Gastroesophageal sphincter (tissue), 4 donors: ENCODE results near the gene TPT1. TPM values are rescaled to one million over a fixed set of nuclear protein-coding genes. Genes with fewer than 3 reads are reported as not detected.
A peak's percentile ranks its signal among the peaks of the same experiment; 100 is the strongest.

ENCODE experiments used
- ATAC-seq: fragments of 150-250 bp; one replicate; pipeline ENCODE4 v1.9.1; 2016; ENCODE audit warnings: mild to moderate bottlenecking, moderate library complexity
- H3K27ac ChIP-seq, 4 donors: fragments of 200-600 bp; sonication (generic) in 3 of 4; 1 replicate in 3 of 4; 2 replicates in 1 of 4; pipeline ENCODE4 v1.5.1; 2016 to 2019
- H3K27me3 ChIP-seq: fragments of 200-600 bp; sonication (generic); one replicate; pipeline ENCODE4 v1.5.1; 2019
- H3K36me3 ChIP-seq, 2 donors: fragments of 200-600 bp; sonication (generic); one replicate each; pipeline ENCODE4 v1.5.1; 2019; ENCODE audit warnings: control low read depth in 1 of 2
- H3K4me1 ChIP-seq, 3 donors: fragments of 200-600 bp; sonication (generic); 1 replicate in 2 of 3; 2 replicates in 1 of 3; pipeline ENCODE4 v1.5.1; 2016 to 2019; ENCODE audit warnings: control low read depth in 2 of 3
- H3K4me3 ChIP-seq, 2 donors: fragments of 200-600 bp; sonication (generic); one replicate each; pipeline ENCODE4 v1.5.1; 2019; ENCODE audit warnings: mild to moderate bottlenecking in 1 of 2, moderate library complexity in 1 of 2
- H3K9me3 ChIP-seq, 3 donors: fragments of 200-600 bp; sonication (generic); one replicate each; pipeline ENCODE4 v1.5.1; 2017 to 2019; ENCODE audit warnings: control low read depth in 2 of 3
- EP300 ChIP-seq: sonication (generic); formaldehyde crosslinking; IDR thresholded peaks from one replicate; pipeline ENCODE4 v1.6.1; 2017; ENCODE audit warnings: antibody characterized with exemption, mild to moderate bottlenecking
- POLR2A ChIP-seq, 2 donors: fragments of 450-650 bp; IDR thresholded peaks; one replicate each; pipeline ENCODE4 v1.6.1; 2017; ENCODE audit warnings: antibody characterized with exemption in 2 of 2, mild to moderate bottlenecking in 2 of 2, moderate library complexity in 1 of 2
- POLR2AphosphoS5 ChIP-seq: sonication (generic); formaldehyde crosslinking; IDR thresholded peaks from one replicate; pipeline ENCODE4 v1.6.1; 2017; ENCODE audit warnings: antibody characterized with exemption
- WGBS, 2 donors: methylation state at CpG; one replicate each; pipeline ENCODE4 v1.1.5; 2018; ENCODE audit warnings: low coverage in 1 of 2; 5-methylcytosine and 5-hydroxymethylcytosine counted together
- total RNA-seq, 4 donors: library from RNA; depleted of rRNA; stranded (reverse); fragments of >200 nt; gene quantifications; one replicate each; pipeline ENCODE4 v1.1.0, GENCODE V29; 2016
- TF ChIP-seq, protein P1 (sequence below), 4 experiments: fragments of 200-600 bp in 2 of 4; fragments of 450-650 bp in 2 of 4; sonication (generic) in 1 of 4; IDR thresholded peaks; one replicate each; pipeline ENCODE4 v1.5.1; 2017 to 2019; ENCODE audit warnings: antibody characterized with exemption in 4 of 4, mild to moderate bottlenecking in 2 of 4, moderate library complexity in 2 of 4

Gene TPT1
- total RNA-seq, 4 donors from 2014 or later: 1,925 to 3,753 (median 2,929) TPM

GRCh38 chr13:45316338-45316737, 24.6 kb downstream of the TPT1 start:
- Histone ChIP-seq H3K36me3 (no peaks in the 10 kb centered on the region), H3K27ac (no peak overlapping the region), H3K4me1 (peaks cover 0 to 7% (median 3%) of the 10 kb centered on the region in 3 donors), H3K4me3 (no peak overlapping the region), H3K9me3 (no peaks in the 10 kb centered on the region), H3K27me3 (no peaks in the 10 kb centered on the region)
- 28 to 41% methylated on average over 5 to 6 of the region's 6 CpGs for WGBS, 2 donors
- ATAC-seq: no peak
- TF ChIP-seq POLR2AphosphoS5 (no peak), POLR2A (IDR thresholded peaks at IDR 0.05) (no peak), EP300 (no peak)
- TF ChIP-seq, protein P1, sequence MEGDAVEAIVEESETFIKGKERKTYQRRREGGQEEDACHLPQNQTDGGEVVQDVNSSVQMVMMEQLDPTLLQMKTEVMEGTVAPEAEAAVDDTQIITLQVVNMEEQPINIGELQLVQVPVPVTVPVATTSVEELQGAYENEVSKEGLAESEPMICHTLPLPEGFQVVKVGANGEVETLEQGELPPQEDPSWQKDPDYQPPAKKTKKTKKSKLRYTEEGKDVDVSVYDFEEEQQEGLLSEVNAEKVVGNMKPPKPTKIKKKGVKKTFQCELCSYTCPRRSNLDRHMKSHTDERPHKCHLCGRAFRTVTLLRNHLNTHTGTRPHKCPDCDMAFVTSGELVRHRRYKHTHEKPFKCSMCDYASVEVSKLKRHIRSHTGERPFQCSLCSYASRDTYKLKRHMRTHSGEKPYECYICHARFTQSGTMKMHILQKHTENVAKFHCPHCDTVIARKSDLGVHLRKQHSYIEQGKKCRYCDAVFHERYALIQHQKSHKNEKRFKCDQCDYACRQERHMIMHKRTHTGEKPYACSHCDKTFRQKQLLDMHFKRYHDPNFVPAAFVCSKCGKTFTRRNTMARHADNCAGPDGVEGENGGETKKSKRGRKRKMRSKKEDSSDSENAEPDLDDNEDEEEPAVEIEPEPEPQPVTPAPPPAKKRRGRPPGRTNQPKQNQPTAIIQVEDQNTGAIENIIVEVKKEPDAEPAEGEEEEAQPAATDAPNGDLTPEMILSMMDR (IDR thresholded peaks at IDR 0.05): no peak

- TF ChIP-seq POLR2AphosphoS5 (no peak), POLR2A (IDR thresholded peaks at IDR 0.05) (no peak)
- Histone ChIP-seq H3K4me3 (no peak overlapping the region), H3K4me1 (peaks cover 0 to 13% (median 5%) of the 10 kb centered on the region in 3 donors), H3K27me3 (no peaks in the 10 kb centered on the region), H3K9me3 (no peaks in the 10 kb centered on the region), H3K36me3 (no peaks in the 10 kb centered on the region), H3K27ac (no peak overlapping the region)
- WGBS, 2 donors: 81 to 92% methylated on average over 4 to 8 of the region's 11 CpGs
- no peak for ATAC-seq
Measured at GRCh38 chr13:45315520-45316167, 25.3 kb downstream of the TPT1 start.

- no peak overlapping the region for H3K4me3 ChIP-seq
- no peaks in the 10 kb centered on the region for H3K27me3 ChIP-seq
- no peaks in the 10 kb centered on the region for H3K36me3 ChIP-seq
- H3K27ac ChIP-seq: no peak overlapping the region
- no peak for TF ChIP-seq POLR2AphosphoS5
- no peak for TF ChIP-seq EP300
- TF ChIP-seq POLR2A (IDR thresholded peaks at IDR 0.05): no peak
- TF ChIP-seq, protein P1 (IDR thresholded peaks at IDR 0.05): no peak
- ATAC-seq: no peak
- H3K9me3 ChIP-seq: no peaks in the 10 kb centered on the region
- 80 to 83% methylated on average over 4 to 5 of the region's 10 CpGs for WGBS, 2 donors
- peaks cover 0 to 15% (median 5%) of the 10 kb centered on the region in 3 donors for H3K4me1 ChIP-seq
Measured at GRCh38 chr13:45314822-45315221, 26.2 kb downstream of the TPT1 start.

DNA sequence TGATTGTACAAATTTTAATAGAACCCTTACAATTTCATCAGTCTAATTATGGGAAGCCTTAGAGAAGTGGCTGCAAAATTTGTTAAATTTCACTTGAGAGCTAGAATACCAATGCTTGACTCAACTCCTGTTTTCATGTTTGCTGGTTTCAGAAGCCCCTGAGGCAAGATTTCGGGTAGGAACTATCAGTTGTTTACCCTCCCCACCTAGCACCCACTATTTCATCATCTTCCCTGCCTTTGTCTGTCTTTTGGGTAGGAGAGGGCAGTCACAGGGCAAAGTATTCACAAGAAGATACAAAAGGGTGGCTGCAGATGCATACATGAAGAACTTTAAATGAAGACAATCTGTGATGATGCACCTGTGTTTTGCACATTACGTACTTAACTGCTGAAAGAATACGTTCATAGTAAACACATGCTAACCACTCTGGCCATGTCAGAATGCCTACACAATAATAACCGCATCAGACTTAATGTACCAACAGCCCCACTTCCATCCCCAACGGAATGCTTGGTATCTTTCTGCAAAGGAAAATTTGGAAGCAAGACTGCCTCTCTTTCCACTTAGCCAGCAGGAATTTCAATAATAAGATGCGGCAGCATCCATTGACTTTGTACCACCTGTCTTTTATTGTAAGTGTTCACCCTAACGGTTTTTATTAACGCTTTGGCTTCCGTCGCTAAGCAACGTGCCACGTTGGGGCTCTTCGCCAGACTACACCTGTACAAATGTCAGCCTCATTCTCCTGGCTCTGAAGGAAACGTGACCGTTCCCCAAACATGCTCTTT, 30.4 kb downstream of the TPT1 start:
- H3K27me3 ChIP-seq: peaks cover 18% of the 10 kb centered on the region
- H3K36me3 ChIP-seq: no peaks in the 10 kb centered on the region
- H3K27ac ChIP-seq: no peak overlapping the region
- TF ChIP-seq, protein P1 (IDR thresholded peaks at IDR 0.05): no peak
- TF ChIP-seq POLR2AphosphoS5: no peak
- TF ChIP-seq EP300: no peak
- no peak for TF ChIP-seq POLR2A (IDR thresholded peaks at IDR 0.05)
- WGBS, 2 donors: 12 to 15% methylated on average over 12 to 15 of the region's 15 CpGs
- ATAC-seq: no peak
- H3K4me1 ChIP-seq: peaks cover 0 to 22% (median 5%) of the 10 kb centered on the region in 3 donors
- H3K9me3 ChIP-seq: no peaks in the 10 kb centered on the region
- peak overlapping the region; percentile 30 to 54 for H3K4me3 ChIP-seq

DNA sequence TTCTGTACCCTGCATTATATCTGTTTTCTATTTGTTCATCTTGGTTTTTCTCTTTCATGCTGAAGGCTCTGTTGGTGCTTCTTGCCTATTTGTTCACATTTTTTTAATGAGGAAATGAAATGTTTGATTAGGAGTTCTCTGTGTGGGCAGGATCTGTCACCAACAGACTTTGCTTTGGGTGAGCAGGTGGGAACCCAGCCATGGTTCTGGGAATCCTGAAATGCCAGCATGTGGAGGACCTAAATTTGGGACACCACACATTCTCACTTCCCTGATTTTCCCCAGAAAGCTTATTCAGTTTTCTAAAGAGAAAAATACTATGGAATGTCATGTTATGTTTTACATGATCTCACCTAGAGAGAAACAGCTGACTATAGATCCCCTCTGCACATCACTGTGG, 34.0 kb downstream of the TPT1 start:
- ATAC-seq: no peak
- H3K36me3 ChIP-seq: no peaks in the 10 kb centered on the region

More for the DNA sequence above, 34.0 kb downstream of the TPT1 start:
- Histone ChIP-seq H3K27ac (no peak overlapping the region), H3K27me3 (peaks cover 45% of the 10 kb centered on the region), H3K9me3 (no peaks in the 10 kb centered on the region), H3K4me3 (no peak overlapping the region), H3K4me1 (peaks cover 0 to 21% (median 5%) of the 10 kb centered on the region in 3 donors)
- TF ChIP-seq, protein P1 (IDR thresholded peaks at IDR 0.05): no peak
- TF ChIP-seq EP300 (no peak), POLR2A (IDR thresholded peaks at IDR 0.05) (no peak), POLR2AphosphoS5 (no peak)
